ENCODE results near the gene PSD2.

GRCh38 chr5:139768807-139769465 lies 26.7 kb upstream of the PSD2 start:
- no peak for TF ChIP-seq SUZ12 (IDR thresholded peaks at IDR 0.05; ENCODE audit: extremely low read depth, insufficient read depth, insufficient read length)
- no peak for TF ChIP-seq ZNF274 (IDR thresholded peaks at IDR 0.05; ENCODE audit: low read depth, low read length)

Data from NT2/D1 (cell line).